Uterus (tissue), 2 donors: ENCODE results near the gene DAP.

Experiments used
- POLR2A ChIP-seq, 2 donors: fragments of 450-650 bp; IDR thresholded peaks; one replicate each; pipeline ENCODE4 v1.6.1; 2016; ENCODE audit warnings: antibody characterized with exemption in 2 of 2, mild to moderate bottlenecking in 1 of 2, moderate library complexity in 1 of 2
- TF ChIP-seq, protein P1 (sequence below), 4 experiments: fragments of 200-600 bp in 2 of 4; fragments of 450-650 bp in 2 of 4; sonication (generic) in 2 of 4; IDR thresholded peaks; one replicate each; pipeline ENCODE4 v1.5.1; 2016 to 2019; ENCODE audit warnings: antibody characterized with exemption in 4 of 4, mild to moderate bottlenecking in 2 of 4, moderate library complexity in 1 of 4

DNA sequence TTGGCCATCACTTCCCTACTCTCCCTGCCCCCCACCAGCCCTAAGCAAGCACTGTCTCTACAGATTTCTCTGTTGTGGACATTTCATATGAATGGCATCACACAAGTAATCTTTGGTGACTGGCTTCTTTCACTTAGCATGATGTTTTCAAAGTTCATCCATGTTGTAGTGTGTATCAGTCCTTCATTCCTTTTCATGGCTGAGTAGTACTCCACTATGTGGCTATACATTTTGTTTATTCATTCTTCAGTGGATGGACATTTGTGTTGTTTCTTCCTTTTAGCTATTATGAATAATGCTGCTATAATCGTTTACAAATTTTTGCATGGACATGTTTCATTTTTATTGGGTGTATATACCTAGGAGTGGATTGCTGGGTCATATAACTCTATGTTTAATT lies 84.1 kb downstream of the DAP start:
- TF ChIP-seq POLR2A (IDR thresholded peaks at IDR 0.05): no peak
- TF ChIP-seq, protein P1, sequence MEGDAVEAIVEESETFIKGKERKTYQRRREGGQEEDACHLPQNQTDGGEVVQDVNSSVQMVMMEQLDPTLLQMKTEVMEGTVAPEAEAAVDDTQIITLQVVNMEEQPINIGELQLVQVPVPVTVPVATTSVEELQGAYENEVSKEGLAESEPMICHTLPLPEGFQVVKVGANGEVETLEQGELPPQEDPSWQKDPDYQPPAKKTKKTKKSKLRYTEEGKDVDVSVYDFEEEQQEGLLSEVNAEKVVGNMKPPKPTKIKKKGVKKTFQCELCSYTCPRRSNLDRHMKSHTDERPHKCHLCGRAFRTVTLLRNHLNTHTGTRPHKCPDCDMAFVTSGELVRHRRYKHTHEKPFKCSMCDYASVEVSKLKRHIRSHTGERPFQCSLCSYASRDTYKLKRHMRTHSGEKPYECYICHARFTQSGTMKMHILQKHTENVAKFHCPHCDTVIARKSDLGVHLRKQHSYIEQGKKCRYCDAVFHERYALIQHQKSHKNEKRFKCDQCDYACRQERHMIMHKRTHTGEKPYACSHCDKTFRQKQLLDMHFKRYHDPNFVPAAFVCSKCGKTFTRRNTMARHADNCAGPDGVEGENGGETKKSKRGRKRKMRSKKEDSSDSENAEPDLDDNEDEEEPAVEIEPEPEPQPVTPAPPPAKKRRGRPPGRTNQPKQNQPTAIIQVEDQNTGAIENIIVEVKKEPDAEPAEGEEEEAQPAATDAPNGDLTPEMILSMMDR (IDR thresholded peaks at IDR 0.05): no peak
